Measurements from ENCODE around the gene TLR1.
"Not testable (repeated sequence)": the region's sequence is repeated elsewhere in the genome, so short reads cannot be mapped to it uniquely, and the experiment has no call there.

The TLR1 gene

GRCh38 chr4:38806251-38806650 is 1.7 kb upstream of the TLR1 start:
- in situ Hi-C loops (cut with MboI; ENCODE audit: low sequenced_read_pairs), result not testable (repeated sequence)

- in situ Hi-C loops (cut with MboI; ENCODE audit: low sequenced_read_pairs), result no loop called here
These were observed 1.0 kb upstream of the TLR1 start for GRCh38 chr4:38805530-38806145.

- in situ Hi-C loops (cut with MboI; ENCODE audit: low sequenced_read_pairs), result no loop called here
These were observed 548 bp downstream of the TLR1 start for GRCh38 chr4:38803833-38804653.

- in situ Hi-C loops (cut with MboI; ENCODE audit: low sequenced_read_pairs), result no loop called here
These were observed 1.8 kb downstream of the TLR1 start for GRCh38 chr4:38802561-38803355.

GRCh38 chr4:38800961-38801450 is 3.6 kb downstream of the TLR1 start:
- in situ Hi-C loops (cut with MboI; ENCODE audit: low sequenced_read_pairs), result no loop called here

- in situ Hi-C loops (cut with MboI; ENCODE audit: low sequenced_read_pairs), result no loop called here
These were observed 4.2 kb downstream of the TLR1 start for GRCh38 chr4:38800366-38800765.

GRCh38 chr4:38795087-38795486 is 9.5 kb downstream of the TLR1 start:
- in situ Hi-C loops (cut with MboI; ENCODE audit: low sequenced_read_pairs), result no loop called here

GRCh38 chr4:38794051-38794450 is 10.5 kb downstream of the TLR1 start:
- in situ Hi-C loops (cut with MboI; ENCODE audit: low sequenced_read_pairs), result no loop called here

GRCh38 chr4:38791010-38791409 is 13.6 kb downstream of the TLR1 start:
- in situ Hi-C loops (cut with MboI; ENCODE audit: low sequenced_read_pairs), result no loop called here

- in situ Hi-C loops (cut with MboI; ENCODE audit: low sequenced_read_pairs), result no loop called here
These were observed 16.3 kb downstream of the TLR1 start for GRCh38 chr4:38788317-38788716.

- in situ Hi-C loops (cut with MboI; ENCODE audit: low sequenced_read_pairs), result no loop called here
These were observed 16.9 kb downstream of the TLR1 start for GRCh38 chr4:38787693-38788092.

- in situ Hi-C loops (cut with MboI; ENCODE audit: low sequenced_read_pairs), result no loop called here
These were observed 18.6 kb downstream of the TLR1 start for GRCh38 chr4:38785901-38786402.

- in situ Hi-C loops (cut with MboI; ENCODE audit: low sequenced_read_pairs), result no loop called here
These were observed 19.4 kb downstream of the TLR1 start for GRCh38 chr4:38785041-38785790.

GRCh38 chr4:38784141-38784540 is 20.4 kb downstream of the TLR1 start:
- in situ Hi-C loops (cut with MboI; ENCODE audit: low sequenced_read_pairs), result no loop called here

- in situ Hi-C loops (cut with MboI; ENCODE audit: low sequenced_read_pairs), result no loop called here
These were observed 21.5 kb downstream of the TLR1 start for GRCh38 chr4:38783109-38783460.

- in situ Hi-C loops (cut with MboI; ENCODE audit: low sequenced_read_pairs), result no loop called here
These were observed 22.0 kb downstream of the TLR1 start, which contains the start of gene TLR10 for GRCh38 chr4:38782452-38783108. Gene TLR10, minus strand, starts transcription at chr4:38782990. Its CDS starts 7,400 bp downstream, at chr4:38775590.

GRCh38 chr4:38781854-38782261 is 22.7 kb downstream of the TLR1 start:
- in situ Hi-C loops (cut with MboI; ENCODE audit: low sequenced_read_pairs), result no loop called here

GRCh38 chr4:38780833-38781484 is 23.6 kb downstream of the TLR1 start:
- in situ Hi-C loops (cut with MboI; ENCODE audit: low sequenced_read_pairs), result no loop called here

GRCh38 chr4:38779790-38780189 is 24.8 kb downstream of the TLR1 start:
- in situ Hi-C loops (cut with MboI; ENCODE audit: low sequenced_read_pairs), result no loop called here

GRCh38 chr4:38777925-38778324 is 26.7 kb downstream of the TLR1 start:
- in situ Hi-C loops (cut with MboI; ENCODE audit: low sequenced_read_pairs), result not testable (repeated sequence)

All from HL-60/S4 treated with phorbol 12-myristate 13-acetate at 8.2 ng/mL for 4 days and 3 days (cell line).